ENCODE results near the gene CDCA8.

GRCh38 chr1:37650173-37650572 lies 42.1 kb upstream of the CDCA8 start:
- TF ChIP-seq, protein P1, sequence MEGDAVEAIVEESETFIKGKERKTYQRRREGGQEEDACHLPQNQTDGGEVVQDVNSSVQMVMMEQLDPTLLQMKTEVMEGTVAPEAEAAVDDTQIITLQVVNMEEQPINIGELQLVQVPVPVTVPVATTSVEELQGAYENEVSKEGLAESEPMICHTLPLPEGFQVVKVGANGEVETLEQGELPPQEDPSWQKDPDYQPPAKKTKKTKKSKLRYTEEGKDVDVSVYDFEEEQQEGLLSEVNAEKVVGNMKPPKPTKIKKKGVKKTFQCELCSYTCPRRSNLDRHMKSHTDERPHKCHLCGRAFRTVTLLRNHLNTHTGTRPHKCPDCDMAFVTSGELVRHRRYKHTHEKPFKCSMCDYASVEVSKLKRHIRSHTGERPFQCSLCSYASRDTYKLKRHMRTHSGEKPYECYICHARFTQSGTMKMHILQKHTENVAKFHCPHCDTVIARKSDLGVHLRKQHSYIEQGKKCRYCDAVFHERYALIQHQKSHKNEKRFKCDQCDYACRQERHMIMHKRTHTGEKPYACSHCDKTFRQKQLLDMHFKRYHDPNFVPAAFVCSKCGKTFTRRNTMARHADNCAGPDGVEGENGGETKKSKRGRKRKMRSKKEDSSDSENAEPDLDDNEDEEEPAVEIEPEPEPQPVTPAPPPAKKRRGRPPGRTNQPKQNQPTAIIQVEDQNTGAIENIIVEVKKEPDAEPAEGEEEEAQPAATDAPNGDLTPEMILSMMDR (IDR thresholded peaks at IDR 0.05; ENCODE audit: extremely low read depth in 1 of 2, insufficient read depth in 1 of 2, low read depth in 1 of 2, low read length in 2 of 2) = no peak
- TF ChIP-seq JUN (IDR thresholded peaks at IDR 0.05; ENCODE audit: borderline replicate concordance, insufficient read depth, insufficient read length, low read depth) = no peak
- no peak for TF ChIP-seq POLR2A (IDR thresholded peaks at IDR 0.05; ENCODE audit: low read depth, low read length)
- TF ChIP-seq FOS (IDR thresholded peaks at IDR 0.05; ENCODE audit: borderline replicate concordance, insufficient read depth, low read length) = no peak
- no peak for TF ChIP-seq MAX (IDR thresholded peaks at IDR 0.05; ENCODE audit: insufficient read depth, insufficient read length)
- TF ChIP-seq EZH2 (IDR thresholded peaks at IDR 0.05; ENCODE audit: borderline replicate concordance, low read depth, low read length, severe bottlenecking) = no peak

Measured in endothelial cell of umbilical vein (primary cell).